ENCODE data around the gene C1QC.

Gene C1QC

DNA sequence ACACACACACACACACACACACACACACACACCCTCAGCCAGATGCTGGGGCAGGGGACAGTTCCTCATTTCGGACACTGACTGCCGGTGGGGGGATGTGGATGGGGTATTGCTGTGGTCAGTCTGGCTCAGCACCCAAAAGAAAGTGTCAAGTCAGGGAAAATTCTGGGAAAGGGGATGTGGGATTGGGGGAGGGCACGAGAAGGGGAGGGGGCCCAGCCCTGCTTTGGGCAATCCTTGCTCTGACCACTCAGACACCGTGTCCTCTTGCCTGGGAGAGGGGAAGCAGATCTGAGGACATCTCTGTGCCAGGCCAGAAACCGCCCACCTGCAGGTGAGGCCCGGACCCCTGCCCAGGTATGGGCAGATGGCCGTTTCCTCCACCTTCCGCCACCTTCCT is at the start of gene C1QC:
Gene C1QC (plus strand): TSS at position 253 of the 400 bp plus-strand sequence. CDS start 391 bp downstream, outside the sequence.
- no peak for DNase-seq

DNA sequence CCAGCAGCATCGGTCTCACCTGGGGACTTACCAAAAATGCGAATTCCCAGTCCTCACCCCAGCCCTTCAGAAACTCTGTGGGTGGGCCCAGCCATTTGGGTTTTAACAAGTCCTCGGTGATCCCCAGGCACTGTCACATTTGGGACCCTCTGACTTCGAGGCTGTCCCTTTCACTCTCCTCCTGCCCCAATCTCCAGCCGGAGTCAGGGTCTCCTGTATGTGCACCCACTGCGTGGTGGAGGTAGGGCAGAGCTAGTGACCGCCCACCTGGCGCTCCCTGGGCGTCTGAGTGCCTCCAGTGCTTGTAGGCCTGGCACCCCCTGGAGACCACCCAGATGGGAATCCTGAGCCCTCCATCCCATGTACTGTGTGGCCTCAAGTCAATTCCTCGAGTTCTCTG is 49.0 kb upstream of the C1QC start:
- no peak for DNase-seq

DNA sequence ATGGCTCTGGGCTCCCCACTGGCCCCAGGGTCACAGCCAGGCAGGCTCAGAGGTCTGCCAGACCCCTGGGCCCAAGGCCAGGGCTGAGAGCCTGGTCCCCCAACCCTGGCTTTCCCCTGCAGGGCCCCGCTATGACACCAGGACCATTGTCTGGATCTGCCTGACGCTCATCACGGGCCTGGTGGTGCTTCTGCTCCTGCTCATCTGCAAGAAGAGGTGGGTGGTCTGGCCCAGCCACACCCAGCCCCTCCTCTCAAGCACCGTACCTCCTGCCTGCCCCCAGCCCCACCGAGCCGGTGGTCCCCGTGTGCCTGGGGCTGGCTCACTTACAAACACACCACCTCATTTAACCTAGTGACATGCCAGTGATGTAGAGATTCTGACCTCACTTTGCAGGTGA is 48.3 kb upstream of the C1QC start:
- no peak for DNase-seq

DNA sequence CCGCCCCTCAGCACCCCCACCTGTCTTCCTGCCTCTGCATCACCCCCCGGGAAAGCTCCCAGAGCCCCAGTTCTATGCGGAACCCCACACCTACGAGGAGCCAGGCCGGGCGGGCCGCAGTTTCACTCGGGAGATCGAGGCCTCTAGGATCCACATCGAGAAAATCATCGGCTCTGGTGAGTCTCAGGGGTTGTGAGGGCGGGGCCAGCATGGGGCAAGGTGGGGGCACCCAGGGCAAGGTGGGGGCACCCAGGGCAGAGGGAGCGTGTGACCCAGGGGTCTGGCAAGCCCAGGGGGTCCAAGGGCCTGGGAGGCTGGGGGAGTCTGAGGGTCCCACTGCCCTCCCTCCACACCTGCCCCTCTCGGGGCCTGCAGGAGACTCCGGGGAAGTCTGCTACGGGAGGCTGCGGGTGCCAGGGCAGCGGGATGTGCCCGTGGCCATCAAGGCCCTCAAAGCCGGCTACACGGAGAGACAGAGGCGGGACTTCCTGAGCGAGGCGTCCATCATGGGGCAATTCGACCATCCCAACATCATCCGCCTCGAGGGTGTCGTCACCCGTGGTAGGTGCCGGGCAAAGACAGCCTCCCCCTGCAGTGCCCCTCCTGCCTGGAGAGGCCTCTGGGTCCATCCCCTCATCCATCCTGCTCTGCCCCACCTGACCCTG is 46.0 kb upstream of the C1QC start:
- no peak for DNase-seq

DNA sequence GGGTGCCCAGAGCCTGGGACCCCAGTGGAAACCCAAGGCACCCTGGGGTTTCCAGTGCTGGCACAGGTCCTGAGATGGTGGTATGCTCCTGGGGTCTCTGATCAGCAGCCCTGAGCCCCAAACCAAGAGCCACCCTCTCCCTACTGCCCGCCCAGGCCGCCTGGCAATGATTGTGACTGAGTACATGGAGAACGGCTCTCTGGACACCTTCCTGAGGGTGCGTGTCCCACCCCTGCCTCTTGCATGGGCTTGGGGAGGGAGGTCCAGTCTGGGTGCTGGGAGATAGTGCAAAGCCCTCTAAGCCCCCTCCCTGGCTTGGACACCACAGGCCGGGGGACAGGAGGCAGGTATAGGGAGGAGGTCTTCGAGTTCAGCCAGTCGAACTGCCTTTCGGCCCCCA is 45.4 kb upstream of the C1QC start:
- no peak for DNase-seq

DNA sequence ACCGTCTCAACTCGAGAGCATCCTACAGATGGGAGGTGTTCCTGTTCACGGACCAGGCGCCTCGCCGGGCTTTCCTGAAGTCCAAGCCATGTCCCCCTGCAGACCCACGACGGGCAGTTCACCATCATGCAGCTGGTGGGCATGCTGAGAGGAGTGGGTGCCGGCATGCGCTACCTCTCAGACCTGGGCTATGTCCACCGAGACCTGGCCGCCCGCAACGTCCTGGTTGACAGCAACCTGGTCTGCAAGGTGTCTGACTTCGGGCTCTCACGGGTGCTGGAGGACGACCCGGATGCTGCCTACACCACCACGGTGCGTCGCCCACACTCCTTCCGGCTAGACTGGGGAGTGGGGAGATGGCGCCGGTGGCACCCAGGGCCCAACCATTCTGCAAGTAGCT is 44.7 kb upstream of the C1QC start:
- no peak for DNase-seq

- no peak for DNase-seq
Measured at GRCh38 chr1:22600071-22600816, 43.2 kb upstream of the C1QC start.

DNA sequence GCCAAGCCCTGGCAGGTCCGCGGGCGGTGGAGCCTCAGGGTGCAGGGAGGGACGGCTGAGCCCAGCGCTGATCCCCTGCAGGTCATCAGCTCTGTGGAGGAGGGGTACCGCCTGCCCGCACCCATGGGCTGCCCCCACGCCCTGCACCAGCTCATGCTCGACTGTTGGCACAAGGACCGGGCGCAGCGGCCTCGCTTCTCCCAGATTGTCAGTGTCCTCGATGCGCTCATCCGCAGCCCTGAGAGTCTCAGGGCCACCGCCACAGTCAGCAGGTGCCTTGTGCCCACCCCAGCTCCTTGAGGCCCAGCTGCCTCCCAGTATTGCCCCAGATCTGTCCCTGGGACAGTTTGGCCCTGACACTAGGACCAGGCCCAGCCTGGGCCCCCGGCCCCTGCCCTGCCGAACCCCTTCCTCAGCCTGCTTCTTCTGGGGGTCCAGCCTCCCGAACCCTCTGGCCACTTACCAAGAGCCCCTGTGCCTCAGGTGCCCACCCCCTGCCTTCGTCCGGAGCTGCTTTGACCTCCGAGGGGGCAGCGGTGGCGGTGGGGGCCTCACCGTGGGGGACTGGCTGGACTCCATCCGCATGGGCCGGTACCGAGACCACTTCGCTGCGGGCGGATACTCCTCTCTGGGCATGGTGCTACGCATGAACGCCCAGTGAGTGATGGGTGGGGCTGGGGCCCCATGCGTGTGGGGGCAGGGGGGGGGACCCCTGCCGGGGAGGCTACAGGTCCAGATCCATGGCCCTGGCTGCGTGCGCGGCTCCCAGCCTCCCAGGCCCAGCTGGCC is 42.4 kb upstream of the C1QC start:
- DNase-seq, result no peak

- no peak for DNase-seq
Measured at GRCh38 chr1:22601610-22602009, 41.8 kb upstream of the C1QC start.

GRCh38 chr1:22602060-22602740 is 41.2 kb upstream of the C1QC start:
- DNase-seq, result no peak

- no peak for DNase-seq
Measured at GRCh38 chr1:22606161-22606560, 37.3 kb upstream of the C1QC start.

GRCh38 chr1:22607154-22607553 is 36.3 kb upstream of the C1QC start:
- no peak for DNase-seq

DNA sequence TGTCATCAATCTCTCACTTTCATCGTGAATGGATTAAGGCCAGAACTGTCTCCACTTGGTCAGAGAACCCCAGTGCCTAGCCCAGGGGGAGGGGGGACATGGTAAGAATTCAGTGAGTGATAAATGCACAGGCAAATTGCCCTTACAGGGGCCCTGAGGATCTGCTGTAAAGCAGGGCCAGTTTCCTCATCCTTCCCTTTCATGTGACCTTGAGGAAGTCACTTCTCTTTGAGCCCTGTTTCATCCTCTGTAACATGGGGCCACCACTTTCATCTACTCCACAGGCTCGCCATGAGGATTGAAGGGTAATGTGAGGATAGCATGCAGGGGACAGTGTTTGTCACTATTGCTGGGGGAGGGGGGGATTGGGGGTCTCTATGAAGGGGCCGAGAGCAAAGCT is 35.1 kb upstream of the C1QC start:
- no peak for DNase-seq

DNA sequence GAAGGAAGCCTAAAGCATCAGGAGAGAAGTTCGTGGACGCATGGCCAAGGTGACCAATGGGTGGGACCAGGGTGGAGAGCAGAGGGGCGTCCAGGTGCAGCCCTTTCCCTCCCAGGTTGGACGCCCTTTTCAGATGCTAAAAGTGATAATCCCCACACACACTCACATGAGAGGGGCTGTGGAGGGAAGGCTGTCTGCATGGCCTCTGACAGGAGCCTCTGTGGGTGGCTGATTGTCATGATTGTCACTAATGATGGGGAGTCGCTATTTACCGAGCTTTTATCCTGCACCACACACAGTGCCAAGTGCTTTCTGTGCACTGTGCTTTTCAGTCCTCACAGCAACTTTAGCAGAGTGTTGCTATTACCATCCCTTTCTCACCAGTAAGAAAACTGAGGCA is 34.1 kb upstream of the C1QC start:
- DNase-seq, result no peak

DNA sequence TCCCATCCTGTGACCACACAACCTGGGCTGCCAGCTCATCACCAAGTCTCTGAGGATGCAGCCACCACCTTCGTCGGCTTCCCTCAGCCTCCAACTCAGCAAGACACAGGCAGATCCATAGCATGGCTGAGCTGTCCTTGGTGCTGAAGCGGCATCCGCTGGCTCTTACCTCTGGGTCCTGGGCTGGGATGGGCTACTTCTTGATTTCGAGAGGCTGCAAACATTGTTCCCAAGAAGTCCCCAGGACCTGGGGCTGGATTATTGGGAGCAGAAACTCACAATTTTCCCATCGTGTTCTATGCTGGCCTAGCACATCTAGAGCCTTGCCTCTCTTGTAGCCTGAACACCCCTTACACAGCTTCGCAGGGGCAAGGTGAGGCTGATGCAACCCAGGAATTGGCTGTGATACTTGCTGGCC is 31.9 kb upstream of the C1QC start:
- DNase-seq, result peak; percentile 38

- DNase-seq, result no peak
Measured at GRCh38 chr1:22612671-22613571, 30.5 kb upstream of the C1QC start.

GRCh38 chr1:22613572-22613918 is 29.9 kb upstream of the C1QC start:
- DNase-seq, result no peak

DNA sequence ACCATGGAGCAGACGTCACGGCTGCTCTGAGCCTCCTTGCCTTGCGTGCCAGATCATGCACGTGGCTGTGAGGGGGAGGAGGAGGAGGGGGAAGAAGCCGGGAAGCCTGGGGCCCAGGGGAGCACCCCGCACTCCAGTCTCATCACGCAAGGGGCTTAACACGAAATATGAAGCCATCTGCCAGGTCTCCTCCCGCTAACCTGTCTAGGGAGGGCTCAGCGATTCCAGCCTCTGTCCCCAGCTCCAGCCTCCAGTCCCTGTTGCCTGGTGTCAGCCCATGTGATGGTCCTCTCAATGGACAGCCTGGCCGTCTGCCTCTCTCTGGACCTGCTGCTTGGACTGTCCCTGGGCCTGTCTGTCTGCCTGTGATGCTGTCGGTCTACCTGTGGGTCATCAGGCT is 29.5 kb upstream of the C1QC start:
- no peak for DNase-seq

DNA sequence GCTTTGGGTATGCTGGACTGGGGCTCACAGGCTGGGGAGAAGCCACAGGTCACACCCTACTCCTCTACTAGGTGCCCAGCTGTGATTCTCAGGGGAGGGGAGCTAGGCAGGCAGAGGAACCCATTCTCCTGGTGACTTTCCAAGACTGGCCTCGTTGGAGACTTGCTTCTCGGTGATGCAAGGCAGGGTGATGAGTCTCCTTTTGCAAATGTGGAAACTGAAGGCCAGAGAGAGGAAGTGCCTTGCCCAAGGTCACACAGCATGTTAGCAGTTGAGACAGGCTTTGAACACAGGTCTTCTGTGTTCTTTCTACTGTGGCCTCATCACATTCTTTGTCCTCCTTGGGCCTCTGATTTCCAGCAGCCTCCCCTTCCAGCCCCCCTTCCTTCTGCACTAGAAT is 27.5 kb upstream of the C1QC start:
- no peak for DNase-seq

- no peak for DNase-seq
Measured at GRCh38 chr1:22616571-22616970, 26.9 kb upstream of the C1QC start.

GRCh38 chr1:22618056-22618455 is 25.4 kb upstream of the C1QC start:
- DNase-seq, result no peak

DNA sequence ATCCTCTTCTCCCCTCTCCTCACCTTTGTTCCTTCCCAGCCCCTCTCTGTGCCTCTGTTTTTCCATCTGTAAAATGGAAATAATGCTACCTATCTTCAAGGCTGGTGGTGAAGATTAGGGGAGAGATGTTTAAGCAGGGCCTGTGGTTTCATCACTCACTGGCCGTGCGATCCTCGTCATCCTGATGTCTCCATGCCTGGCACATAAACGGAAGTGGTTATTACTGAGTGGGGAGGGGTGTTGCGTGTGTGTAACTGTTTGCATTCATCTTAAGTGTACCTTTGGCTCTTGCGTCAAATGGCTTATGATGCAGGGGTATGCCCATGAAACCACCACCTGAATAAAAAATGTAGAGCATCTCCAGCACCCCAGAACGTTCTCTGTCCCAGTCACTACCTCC is 24.2 kb upstream of the C1QC start:
- no peak for DNase-seq

All from EL (cell line).